HepG2 (cell line): ENCODE results near the gene GDAP1L1. TPM values are rescaled to one million over a fixed set of nuclear protein-coding genes. Genes with fewer than 3 reads are reported as not detected.

ENCODE experiments used
- ADNP ChIP-seq: sonication (generic); formaldehyde crosslinking; IDR thresholded peaks from 2 replicates; pipeline ENCODE4 v1.4.0; 2020; ENCODE audit warnings: missing genetic modification reagents
- ARNTL ChIP-seq: sonication (generic); formaldehyde crosslinking; IDR thresholded peaks from 2 replicates; pipeline ENCODE4 v1.4.0; 2020; ENCODE audit warnings: mild to moderate bottlenecking, missing genetic modification reagents
- BRD4 ChIP-seq: sonication (generic); formaldehyde crosslinking; IDR thresholded peaks from 2 replicates; pipeline ENCODE4 v1.4.0; 2020; ENCODE audit warnings: missing genetic modification reagents
- CCDC6 ChIP-seq: sonication (generic); formaldehyde crosslinking; IDR thresholded peaks from 2 replicates; pipeline ENCODE4 v1.8.1; 2022; ENCODE audit warnings: mild to moderate bottlenecking, missing genetic modification reagents, moderate library complexity
- EEA1 ChIP-seq: sonication (generic); formaldehyde crosslinking; IDR thresholded peaks from 2 replicates; pipeline ENCODE4 v1.5.1; 2020; ENCODE audit warnings: mild to moderate bottlenecking, missing genetic modification reagents, borderline replicate concordance
- FOXJ3 ChIP-seq: sonication (generic); formaldehyde crosslinking; IDR thresholded peaks from 2 replicates; pipeline ENCODE4 v1.4.0; 2020; ENCODE audit warnings: missing genetic modification reagents, mild to moderate bottlenecking, borderline replicate concordance
- HMGXB4 ChIP-seq, 2 experiments: sonication (generic) in 1 of 2; formaldehyde crosslinking in 1 of 2; IDR thresholded peaks; 2 replicates each; pipeline versions ENCODE4 v1.4.0 to v1.6.1; 2018 to 2020; ENCODE audit warnings: missing genetic modification reagents in 2 of 2, borderline replicate concordance in 1 of 2, low read depth in 1 of 2, mild to moderate bottlenecking in 1 of 2, missing biosample characterization in 1 of 2
- HNRNPK ChIP-seq: fragments of 200-400 bp; formaldehyde crosslinking; IDR thresholded peaks from 2 replicates; pipeline ENCODE4 v1.6.1; 2018; ENCODE audit warnings: low read length, low read depth, moderate library complexity, mild to moderate bottlenecking; ENCODE audit not compliant: poor library complexity, severe bottlenecking
- HOXA7 ChIP-seq: sonication (generic); formaldehyde crosslinking; IDR thresholded peaks from 2 replicates; pipeline ENCODE4 v1.8.1; 2022; ENCODE audit warnings: mild to moderate bottlenecking, missing genetic modification reagents, moderate library complexity
- IRX3 ChIP-seq: sonication (generic); formaldehyde crosslinking; IDR thresholded peaks from 2 replicates; pipeline ENCODE4 v1.8.1; 2023; ENCODE audit warnings: mild to moderate bottlenecking, low read depth, missing genetic modification reagents, borderline replicate concordance
- MBNL3 ChIP-seq: fragments of 250-450 bp; sonication (Bioruptor Pico); conservative IDR thresholded peaks from 2 replicates; pipeline ENCODE4 v1.8.0; 2022; ENCODE audit warnings: mild to moderate bottlenecking, inconsistent platforms
- NFKB2 ChIP-seq: sonication (generic); formaldehyde crosslinking; IDR thresholded peaks from 2 replicates; pipeline ENCODE4 v1.4.0; 2020; ENCODE audit warnings: missing genetic modification reagents, borderline replicate concordance
- PITX1 ChIP-seq: sonication (generic); formaldehyde crosslinking; IDR thresholded peaks from 2 replicates; pipeline ENCODE4 v1.5.1; 2020; ENCODE audit warnings: mild to moderate bottlenecking, missing genetic modification reagents
- POGZ ChIP-seq: sonication (generic); formaldehyde crosslinking; IDR thresholded peaks from 2 replicates; pipeline ENCODE4 v1.4.0; 2020; ENCODE audit warnings: mild to moderate bottlenecking, missing genetic modification reagents
- REL ChIP-seq: sonication (generic); formaldehyde crosslinking; conservative IDR thresholded peaks from 2 replicates; pipeline ENCODE4 v1.8.0; 2022; ENCODE audit warnings: mild to moderate bottlenecking, missing genetic modification reagents, moderate library complexity
- TOPORS ChIP-seq: sonication (generic); formaldehyde crosslinking; IDR thresholded peaks from 2 replicates; pipeline ENCODE4 v1.8.0; 2023; ENCODE audit warnings: mild to moderate bottlenecking, missing genetic modification reagents
- ZNF205 ChIP-seq: IDR thresholded peaks from 2 replicates; pipeline ENCODE4 v1.6.1; 2018; ENCODE audit warnings: missing biosample characterization, missing genetic modification reagents
- ZNF256 ChIP-seq: sonication (generic); formaldehyde crosslinking; conservative IDR thresholded peaks from 2 replicates; pipeline ENCODE4 v1.4.0; 2020; ENCODE audit warnings: missing genetic modification reagents
- ZNF350 ChIP-seq: sonication (generic); formaldehyde crosslinking; IDR thresholded peaks from 2 replicates; pipeline ENCODE4 v1.4.0; 2020; ENCODE audit warnings: mild to moderate bottlenecking, low read depth, missing genetic modification reagents, borderline replicate concordance
- ZNF577 ChIP-seq: sonication (generic); formaldehyde crosslinking; IDR thresholded peaks from 2 replicates; pipeline ENCODE4 v1.4.0; 2020; ENCODE audit warnings: mild to moderate bottlenecking, low read depth, missing genetic modification reagents, borderline replicate concordance
- ZNF713 ChIP-seq: sonication (generic); formaldehyde crosslinking; IDR thresholded peaks from 2 replicates; pipeline ENCODE4 v1.4.0; 2020; ENCODE audit warnings: mild to moderate bottlenecking, missing genetic modification reagents
- ZNF766 ChIP-seq: sonication (generic); formaldehyde crosslinking; IDR thresholded peaks from 2 replicates; pipeline ENCODE4 v1.5.0; 2020; ENCODE audit warnings: missing genetic modification reagents, borderline replicate concordance
- ZNF775 ChIP-seq: sonication (generic); formaldehyde crosslinking; IDR thresholded peaks from 2 replicates; pipeline ENCODE4 v1.4.0; 2020; ENCODE audit warnings: missing genetic modification reagents, mild to moderate bottlenecking, moderate library complexity, borderline replicate concordance
- ZNF788 ChIP-seq: sonication (generic); formaldehyde crosslinking; IDR thresholded peaks from 2 replicates; pipeline ENCODE4 v1.5.0; 2020; ENCODE audit warnings: mild to moderate bottlenecking, missing genetic modification reagents, borderline replicate concordance
- ZNF878 ChIP-seq: sonication (generic); formaldehyde crosslinking; IDR thresholded peaks from 2 replicates; pipeline ENCODE4 v1.8.1; 2023; ENCODE audit warnings: mild to moderate bottlenecking, missing genetic modification reagents, moderate library complexity
- ZSCAN21 ChIP-seq: sonication (generic); formaldehyde crosslinking; IDR thresholded peaks from 2 replicates; pipeline ENCODE4 v1.8.0; 2022; ENCODE audit warnings: mild to moderate bottlenecking, missing genetic modification reagents, moderate library complexity, borderline replicate concordance
- polyA plus RNA-seq, 8 experiments: library from polyadenylated mRNA; depleted of rRNA in 3 of 8; stranded (reverse) in 7 of 8; unstranded in 1 of 8; fragments of >200 nt; fragmentation: Illumina TruSeq in 4 of 8; extraction: Trizol in 4 of 8; gene quantifications; 2 replicates each; pipeline versions ENCODE4 v1.2.1 to v1.2.3, GENCODE V29; 2011 to 2016; ENCODE audit warnings: low read depth in 4 of 8, missing spikeins in 1 of 8, mixed read lengths in 1 of 8; ENCODE audit not compliant: insufficient read depth in 1 of 8
- total RNA-seq, 5 experiments: library from RNA; depleted of rRNA; stranded (reverse); fragments of >200 nt; fragmentation: Illumina TruSeq; extraction: Trizol; gene quantifications; 2 replicates each; pipeline ENCODE4 v1.2.3, GENCODE V29; 2016; ENCODE audit warnings: low read depth in 1 of 5
- TF ChIP-seq, protein P1 (sequence below): sonication (generic); formaldehyde crosslinking; IDR thresholded peaks from 2 replicates; pipeline ENCODE4 v1.4.0; 2020; ENCODE audit warnings: mild to moderate bottlenecking, missing genetic modification reagents

The GDAP1L1 gene
- total and polyA plus RNA-seq, 2 of the 13 experiments (the other 11 are each of a cell fraction or from before 2014, with no cell fraction given), result 0.04 TPM; not detected in 1

GRCh38 chr20:44210406-44211176 lies 36.5 kb upstream of the GDAP1L1 start, which contains the start of gene OSER1 (continued):
- TF ChIP-seq NFKB2 (peak; percentile 12; the same call in 1 of the 2 replicates), ZNF205 (CRISPR knock-in tag) (peak; percentile 87), TOPORS (CRISPR knock-in tag) (peak; percentile 62; the same call in 1 of the 2 replicates), ZNF713 (CRISPR knock-in tag) (no peak), ADNP (no peak), ZNF766 (CRISPR knock-in tag) (no peak; the same call in 1 of the 2 replicates), HOXA7 (CRISPR knock-in tag) (no peak), HNRNPK (peak; percentile 97), CCDC6 (CRISPR knock-in tag) (peak; percentile 84), ZNF788 (peak; percentile 96), EEA1 (CRISPR knock-in tag) (no peak; the same call in 1 of the 2 replicates), IRX3 (peak; percentile 19; the same call in 1 of the 2 replicates), ZNF878 (CRISPR knock-in tag) (no peak; the same call in 1 of the 2 replicates), REL (CRISPR knock-in tag) (peak; percentile 65), MBNL3 (CRISPR knock-in tag) (no peak), BRD4 (CRISPR knock-in tag) (peak; percentile 84), ZNF577 (CRISPR knock-in tag) (no peak), HMGXB4 (CRISPR knock-in tag; IDR thresholded peaks at IDR 0.05; ENCODE audit: borderline replicate concordance in 1 of 2, low read depth in 1 of 2) (peak; percentile 40 to 76; a peak in 2 of 4 replicates), POGZ (CRISPR knock-in tag) (peak; percentile 75), ZNF350 (peak; percentile 73; the same call in 1 of the 2 replicates), PITX1 (CRISPR knock-in tag) (no peak; the same call in 1 of the 2 replicates), ZSCAN21 (CRISPR knock-in tag) (no peak; the same call in none of the 2 replicates), FOXJ3 (CRISPR knock-in tag) (no peak), ZNF775 (CRISPR knock-in tag) (peak; percentile 18; the same call in 1 of the 2 replicates), ARNTL (CRISPR knock-in tag) (peak; percentile 96), ZNF256 (CRISPR knock-in tag) (peak; percentile 76)
- TF ChIP-seq, protein P1, sequence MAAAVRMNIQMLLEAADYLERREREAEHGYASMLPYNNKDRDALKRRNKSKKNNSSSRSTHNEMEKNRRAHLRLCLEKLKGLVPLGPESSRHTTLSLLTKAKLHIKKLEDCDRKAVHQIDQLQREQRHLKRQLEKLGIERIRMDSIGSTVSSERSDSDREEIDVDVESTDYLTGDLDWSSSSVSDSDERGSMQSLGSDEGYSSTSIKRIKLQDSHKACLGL (CRISPR knock-in tag), result peak; percentile 8; the same call in 1 of the 2 replicates
